Nephron progenitor cell (in vitro differentiated cells): ENCODE results near the gene MEIS2.

Experiments
- DNase-seq: peaks from one replicate; pipeline ENCODE4 v3.0.0; 2021
- H3K27ac Mint-ChIP-seq: 2 replicates; pipeline ENCODE4 v1.8.0; 2021; ENCODE audit warnings: mild to moderate bottlenecking, moderate library complexity, mixed read lengths
- H3K27me3 Mint-ChIP-seq: 2 replicates; pipeline ENCODE4 v1.8.0; 2021; ENCODE audit warnings: mild to moderate bottlenecking, low read depth, mixed read lengths; ENCODE audit not compliant: poor library complexity
- H3K36me3 Mint-ChIP-seq: 2 replicates; pipeline ENCODE4 v1.8.0; 2021; ENCODE audit warnings: low read depth, mixed read lengths
- H3K4me1 Mint-ChIP-seq: 2 replicates; pipeline ENCODE4 v1.8.0; 2021; ENCODE audit warnings: mixed read lengths
- H3K4me3 Mint-ChIP-seq: 2 replicates; pipeline ENCODE4 v1.8.0; 2021; ENCODE audit warnings: mild to moderate bottlenecking, moderate library complexity, mixed read lengths
- H3K9me3 Mint-ChIP-seq: 2 replicates; pipeline ENCODE4 v1.8.0; 2021; ENCODE audit warnings: mild to moderate bottlenecking, moderate library complexity, mixed read lengths
- CTCF ChIP-seq: fragments of 200-600 bp; sonication (generic); IDR thresholded peaks from 2 replicates; pipeline ENCODE4 v1.5.0; 2021; ENCODE audit warnings: antibody characterized with exemption

The MEIS2 gene

GRCh38 chr15:36866896-36867295 is 233.5 kb downstream of the MEIS2 start:
- H3K4me3 Mint-ChIP-seq: no peak overlapping the region
- H3K36me3 Mint-ChIP-seq: peaks cover 15% of the 10 kb centered on the region
- H3K27ac Mint-ChIP-seq: no peak overlapping the region

GRCh38 chr15:36863570-36863969 is 236.8 kb downstream of the MEIS2 start:
- H3K4me3 Mint-ChIP-seq: no peak overlapping the region
- no peak for TF ChIP-seq CTCF

More at GRCh38 chr15:36866896-36867295, 233.5 kb downstream of the MEIS2 start:
- peaks cover 6% of the 10 kb centered on the region for H3K4me1 Mint-ChIP-seq
- no peaks in the 10 kb centered on the region for H3K9me3 Mint-ChIP-seq
- no peak for DNase-seq
- peaks cover 3% of the 10 kb centered on the region for H3K27me3 Mint-ChIP-seq
- TF ChIP-seq CTCF: no peak

GRCh38 chr15:36860792-36861191 is 239.6 kb downstream of the MEIS2 start:
- no peak for TF ChIP-seq CTCF
- peaks cover 9% of the 10 kb centered on the region for H3K27me3 Mint-ChIP-seq
- peaks cover 19% of the 10 kb centered on the region for H3K36me3 Mint-ChIP-seq
- peaks cover 6% of the 10 kb centered on the region for H3K4me1 Mint-ChIP-seq
- H3K4me3 Mint-ChIP-seq: no peak overlapping the region
- no peak for DNase-seq
- no peak overlapping the region for H3K27ac Mint-ChIP-seq
- peaks cover 7% of the 10 kb centered on the region for H3K9me3 Mint-ChIP-seq

More at GRCh38 chr15:36863570-36863969, 236.8 kb downstream of the MEIS2 start:
- no peak for DNase-seq
- peaks cover 6% of the 10 kb centered on the region for H3K4me1 Mint-ChIP-seq
- H3K9me3 Mint-ChIP-seq: no peaks in the 10 kb centered on the region
- peaks cover 3% of the 10 kb centered on the region for H3K27me3 Mint-ChIP-seq
- H3K27ac Mint-ChIP-seq: no peak overlapping the region
- peaks cover 24% of the 10 kb centered on the region for H3K36me3 Mint-ChIP-seq

GRCh38 chr15:36858423-36858822 is 241.9 kb downstream of the MEIS2 start:
- no peak overlapping the region for H3K4me3 Mint-ChIP-seq
- H3K27ac Mint-ChIP-seq: no peak overlapping the region
- peaks cover 32% of the 10 kb centered on the region for H3K36me3 Mint-ChIP-seq
- TF ChIP-seq CTCF: no peak
- peaks cover under 1% of the 10 kb centered on the region for H3K4me1 Mint-ChIP-seq
- H3K9me3 Mint-ChIP-seq: peaks cover 17% of the 10 kb centered on the region
- DNase-seq: no peak
- H3K27me3 Mint-ChIP-seq: peaks cover 6% of the 10 kb centered on the region

- no peak for DNase-seq
- peaks cover 12% of the 10 kb centered on the region for H3K27me3 Mint-ChIP-seq
- H3K9me3 Mint-ChIP-seq: peaks cover 24% of the 10 kb centered on the region
- H3K27ac Mint-ChIP-seq: no peak overlapping the region
- no peak for TF ChIP-seq CTCF
- no peak overlapping the region for H3K4me3 Mint-ChIP-seq
- H3K4me1 Mint-ChIP-seq: no peaks in the 10 kb centered on the region
- H3K36me3 Mint-ChIP-seq: peaks cover 52% of the 10 kb centered on the region
These were observed 243.9 kb downstream of the MEIS2 start for GRCh38 chr15:36856339-36856973.

- TF ChIP-seq CTCF: no peak
These were observed 249.5 kb downstream of the MEIS2 start for GRCh38 chr15:36850864-36851263.

More at GRCh38 chr15:36850864-36851263, 249.5 kb downstream of the MEIS2 start:
- no peak for DNase-seq
- Mint-ChIP-seq H3K4me1 (peaks cover 2% of the 10 kb centered on the region), H3K4me3 (no peak overlapping the region), H3K27me3 (peaks cover 5% of the 10 kb centered on the region), H3K27ac (no peak overlapping the region), H3K9me3 (peaks cover 32% of the 10 kb centered on the region), H3K36me3 (peaks cover 61% of the 10 kb centered on the region)
